ENCODE data around the gene SIPA1.
A peak's percentile ranks its signal among the peaks of the same experiment; 100 is the strongest.
"Not testable (repeated sequence)": the region's sequence is repeated elsewhere in the genome, so short reads cannot be mapped to it uniquely, and the experiment has no call there.

Gene SIPA1

GRCh38 chr11:65644837-65645236 lies 6.9 kb downstream of the SIPA1 start:
- DNase-seq, result no peak

GRCh38 chr11:65645710-65646109 lies 7.8 kb downstream of the SIPA1 start:
- peak; percentile 60 for DNase-seq

GRCh38 chr11:65646288-65646957 lies 8.5 kb downstream of the SIPA1 start:
- DNase-seq, result no peak

GRCh38 chr11:65646958-65647701 lies 9.2 kb downstream of the SIPA1 start:
- peak; percentile 96 for DNase-seq

- no peak for DNase-seq
Measured at GRCh38 chr11:65648997-65649493, 11.1 kb downstream of the SIPA1 start.

GRCh38 chr11:65649656-65650546 lies 12.0 kb downstream of the SIPA1 start:
- DNase-seq, result no peak

- no peak for DNase-seq
Measured at GRCh38 chr11:65650547-65651338, 12.8 kb downstream of the SIPA1 start.

GRCh38 chr11:65651339-65651588 lies 13.4 kb downstream of the SIPA1 start:
- DNase-seq, result no peak

- no peak for DNase-seq
Measured at GRCh38 chr11:65651589-65652510, 13.9 kb downstream of the SIPA1 start.

- DNase-seq, result peak; percentile 100
Measured at GRCh38 chr11:65652511-65653228, 14.8 kb downstream of the SIPA1 start.

GRCh38 chr11:65653229-65654225 lies 15.6 kb downstream of the SIPA1 start:
- peak; percentile 29 for DNase-seq

GRCh38 chr11:65654375-65655349 lies 16.8 kb downstream of the SIPA1 start:
- peak; percentile 21 for DNase-seq

GRCh38 chr11:65655570-65656332 lies 17.9 kb downstream of the SIPA1 start:
- peak; percentile 23 for DNase-seq

- DNase-seq, result no peak
Measured at GRCh38 chr11:65657426-65657825, 19.5 kb downstream of the SIPA1 start.

GRCh38 chr11:65658174-65659021 lies 20.5 kb downstream of the SIPA1 start:
- no peak for DNase-seq

GRCh38 chr11:65660038-65660437 lies 22.1 kb downstream of the SIPA1 start:
- DNase-seq, result no peak

GRCh38 chr11:65660908-65661307 lies 23.0 kb downstream of the SIPA1 start:
- not testable (repeated sequence) for DNase-seq

All from 8988T (cell line).